Natural killer cell treated with Interleukin-12 subunit alpha and Interleukin-12 subunit beta and Interleukin-15 and Interleukin-18, amount 100 ng/mL, for 72 hours (primary cell): ENCODE measurements around the gene SERTM1. TPM values are rescaled to one million over a fixed set of nuclear protein-coding genes. Genes with fewer than 3 reads are reported as not detected.

Source experiments
- ATAC-seq, 2 donors: fragments of 150-1000 bp; cut with Tn5 transposase in 1 of 2; sonication (Bioruptor Pico), chemical (Tn5 transposase) in 1 of 2; 2 replicates each; pipeline ENCODE4 v1.10.0; 2021
- DNase-seq: peaks from one replicate; pipeline ENCODE4 v3.0.0; 2022; ENCODE audit warnings: low spot score
- H3K27ac Mint-ChIP-seq, 2 donors: 1 replicate in 1 of 2; 2 replicates in 1 of 2; pipeline ENCODE4 v1.8.0; 2022; ENCODE audit warnings: mixed read lengths in 2 of 2, mild to moderate bottlenecking in 1 of 2, moderate library complexity in 1 of 2
- H3K27me3 Mint-ChIP-seq, 2 donors: 1 replicate in 1 of 2; 2 replicates in 1 of 2; pipeline ENCODE4 v1.8.0; 2022; ENCODE audit warnings: mixed read lengths in 2 of 2
- H3K36me3 Mint-ChIP-seq: one replicate; pipeline ENCODE4 v1.8.0; 2022; ENCODE audit warnings: mixed read lengths
- H3K4me1 Mint-ChIP-seq, 2 donors: 1 replicate in 1 of 2; 2 replicates in 1 of 2; pipeline ENCODE4 v1.8.0; 2022; ENCODE audit warnings: low read depth in 2 of 2, mixed read lengths in 2 of 2, mild to moderate bottlenecking in 1 of 2
- H3K4me3 Mint-ChIP-seq: one replicate; pipeline ENCODE4 v1.8.0; 2022; ENCODE audit warnings: mixed read lengths
- H3K9me3 Mint-ChIP-seq: 2 replicates; pipeline ENCODE4 v1.8.0; 2022; ENCODE audit warnings: mixed read lengths
- total RNA-seq, 2 donors: library from RNA; stranded (reverse); gene quantifications; one replicate each; pipeline ENCODE4 v1.2.3, GENCODE V29; 2022

SERTM1 gene
- total RNA-seq, 2 donors from 2014 or later = not detected

- Mint-ChIP-seq H3K36me3 (no peaks in the 10 kb centered on the region), H3K4me1 (no peaks in the 10 kb centered on the region), H3K4me3 (no peak overlapping the region), H3K9me3 (no peaks in the 10 kb centered on the region), H3K27ac (no peak overlapping the region), H3K27me3 (peaks cover 10 to 32% of the 10 kb centered on the region in 2 donors)
- DNase-seq = no peak
- ATAC-seq = no peak
Measured at GRCh38 chr13:36717966-36718545, 44.2 kb downstream of the SERTM1 start.

GRCh38 chr13:36718686-36719085 is 44.9 kb downstream of the SERTM1 start:
- DNase-seq = no peak
- H3K4me1 Mint-ChIP-seq = no peaks in the 10 kb centered on the region
- ATAC-seq = no peak
- no peak overlapping the region for H3K4me3 Mint-ChIP-seq
- H3K36me3 Mint-ChIP-seq = no peaks in the 10 kb centered on the region
- H3K27me3 Mint-ChIP-seq = peaks cover 10 to 32% of the 10 kb centered on the region in 2 donors
- no peak overlapping the region for H3K27ac Mint-ChIP-seq
- H3K9me3 Mint-ChIP-seq = no peaks in the 10 kb centered on the region

- Mint-ChIP-seq H3K9me3 (no peaks in the 10 kb centered on the region), H3K27me3 (peaks cover 8 to 33% of the 10 kb centered on the region in 2 donors), H3K4me1 (no peaks in the 10 kb centered on the region), H3K27ac (no peak overlapping the region), H3K36me3 (no peaks in the 10 kb centered on the region), H3K4me3 (no peak overlapping the region)
- ATAC-seq (no peak), DNase-seq (no peak)
Measured at GRCh38 chr13:36724141-36724540, 50.3 kb downstream of the SERTM1 start.

DNA sequence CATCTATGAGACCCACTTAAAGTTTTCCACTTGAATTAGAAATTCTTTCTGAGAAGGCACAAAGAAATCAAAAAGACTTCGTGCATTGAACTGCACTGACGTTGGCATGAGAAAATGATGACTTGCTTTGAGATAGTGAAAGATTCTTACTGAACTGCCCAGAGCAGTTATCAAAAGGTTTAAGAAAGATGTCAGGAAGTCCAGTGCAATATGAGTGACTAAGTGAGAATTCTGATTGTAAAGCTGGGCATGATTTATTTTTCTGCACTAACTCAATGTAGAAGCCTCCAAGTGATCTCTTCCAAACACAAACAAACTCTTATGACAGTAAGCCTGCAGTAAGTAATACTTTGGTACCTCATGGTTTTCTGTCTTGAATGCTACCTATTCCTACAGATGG is 52.1 kb downstream of the SERTM1 start:
- Mint-ChIP-seq H3K4me1 (no peaks in the 10 kb centered on the region), H3K36me3 (no peaks in the 10 kb centered on the region), H3K27ac (no peak overlapping the region), H3K4me3 (no peak overlapping the region), H3K9me3 (no peaks in the 10 kb centered on the region), H3K27me3 (peaks cover 11 to 28% of the 10 kb centered on the region in 2 donors)
- no peak for ATAC-seq
- DNase-seq = no peak

GRCh38 chr13:36728006-36728405 is 54.2 kb downstream of the SERTM1 start:
- Mint-ChIP-seq H3K9me3 (no peaks in the 10 kb centered on the region), H3K4me3 (no peak overlapping the region), H3K27me3 (peaks cover 11 to 21% of the 10 kb centered on the region in 2 donors), H3K4me1 (no peaks in the 10 kb centered on the region), H3K27ac (no peak overlapping the region), H3K36me3 (no peaks in the 10 kb centered on the region)
- ATAC-seq = no peak
- no peak for DNase-seq

DNA sequence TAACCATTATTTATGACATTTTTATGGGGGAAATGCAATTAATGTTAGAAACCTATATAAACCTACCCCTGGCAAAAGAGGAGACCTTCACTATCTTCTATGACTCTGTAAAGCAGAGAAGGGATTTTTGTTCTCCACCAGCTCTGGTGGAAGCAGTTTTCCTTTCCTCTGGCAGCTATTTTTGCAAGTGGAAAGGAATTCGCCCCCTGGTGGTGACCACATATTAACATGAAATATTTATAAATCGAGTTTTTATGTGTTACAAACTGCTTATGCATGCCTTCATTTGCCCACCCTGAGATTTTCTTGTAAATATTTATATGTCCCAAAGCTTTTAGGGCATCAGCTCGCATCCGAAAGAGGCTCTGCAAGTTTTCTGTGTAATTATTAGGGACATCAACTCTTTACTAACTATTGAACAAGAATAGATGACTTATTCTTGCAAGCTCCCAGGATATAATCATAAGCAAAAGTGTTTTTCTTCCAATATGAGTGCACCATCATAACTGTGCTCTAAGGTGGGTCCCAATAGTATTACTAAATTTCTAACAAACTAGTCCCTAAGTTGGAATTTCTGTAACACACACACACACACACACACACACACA is 62.4 kb downstream of the SERTM1 start:
- DNase-seq = no peak
- no peak for ATAC-seq
- Mint-ChIP-seq H3K36me3 (no peaks in the 10 kb centered on the region), H3K4me1 (no peaks in the 10 kb centered on the region), H3K27ac (no peak overlapping the region), H3K4me3 (no peak overlapping the region), H3K27me3 (peaks cover 0 to 2% of the 10 kb centered on the region in 2 donors), H3K9me3 (no peaks in the 10 kb centered on the region)

DNA sequence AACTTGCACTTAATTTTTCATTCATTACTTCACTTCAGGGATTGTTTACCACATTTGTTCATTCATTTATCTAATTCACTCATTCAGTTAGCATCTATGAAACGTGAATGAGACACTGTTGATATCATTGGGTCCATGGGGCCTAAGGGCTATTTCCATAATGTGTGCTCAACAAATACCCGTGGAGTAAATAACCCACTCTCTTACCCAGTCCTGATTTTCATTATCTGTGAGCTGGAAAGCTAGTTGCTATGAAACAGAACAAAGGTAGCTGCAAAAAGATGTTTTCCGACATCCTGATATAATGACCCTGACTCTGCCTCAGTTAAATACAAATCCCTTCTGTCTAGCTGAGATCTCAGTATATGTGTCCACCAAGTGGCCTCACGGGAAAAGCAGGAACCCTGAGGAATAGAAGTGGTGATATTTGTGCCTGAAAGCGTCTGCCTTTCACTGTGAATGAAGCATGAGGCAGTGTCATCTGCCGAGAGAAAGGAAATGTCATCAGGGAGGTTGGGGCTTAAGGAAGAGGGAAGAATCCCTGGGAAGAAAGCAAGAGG is 63.8 kb downstream of the SERTM1 start:
- Mint-ChIP-seq H3K4me3 (no peak overlapping the region), H3K27ac (no peak overlapping the region)
- no peak for ATAC-seq

GRCh38 chr13:36745436-36745835 is 71.6 kb downstream of the SERTM1 start:
- no peak overlapping the region for H3K4me3 Mint-ChIP-seq
- no peak overlapping the region for H3K27ac Mint-ChIP-seq
- no peak for ATAC-seq
- H3K4me1 Mint-ChIP-seq = no peaks in the 10 kb centered on the region
- H3K36me3 Mint-ChIP-seq = no peaks in the 10 kb centered on the region
- peaks cover 5 to 29% of the 10 kb centered on the region in 2 donors for H3K27me3 Mint-ChIP-seq
- DNase-seq = no peak
- peaks cover 3% of the 10 kb centered on the region for H3K9me3 Mint-ChIP-seq

More for the DNA sequence above, 63.8 kb downstream of the SERTM1 start:
- Mint-ChIP-seq H3K27me3 (peaks cover 4 to 5% of the 10 kb centered on the region in 2 donors), H3K36me3 (no peaks in the 10 kb centered on the region), H3K9me3 (peaks cover 3% of the 10 kb centered on the region), H3K4me1 (no peaks in the 10 kb centered on the region)
- no peak for DNase-seq

DNA sequence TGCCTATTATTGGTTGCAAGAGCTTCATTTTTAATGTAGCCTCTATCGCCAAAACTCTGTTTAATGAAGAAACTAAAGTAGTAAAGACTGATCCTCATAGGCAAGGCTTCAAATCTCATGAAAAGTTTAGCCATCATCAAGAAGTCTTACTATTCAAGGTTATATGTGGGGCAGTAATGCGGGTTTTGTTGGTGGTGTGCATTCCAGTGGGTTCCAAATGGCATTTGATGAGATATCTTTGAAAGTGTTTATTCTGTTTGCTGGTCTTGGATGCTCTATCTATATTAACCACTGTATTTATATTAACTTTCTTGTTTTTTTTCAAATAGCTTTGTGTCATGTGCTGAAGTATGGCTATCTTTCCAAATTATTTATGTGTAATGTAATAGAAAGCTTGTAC is 72.2 kb downstream of the SERTM1 start:
- Mint-ChIP-seq H3K27me3 (peaks cover 5 to 34% of the 10 kb centered on the region in 2 donors), H3K36me3 (no peaks in the 10 kb centered on the region), H3K4me1 (no peaks in the 10 kb centered on the region), H3K27ac (no peak overlapping the region), H3K4me3 (no peak overlapping the region), H3K9me3 (peaks cover 3% of the 10 kb centered on the region)
- no peak for DNase-seq
- ATAC-seq = no peak

Other genes starting within 250 kb of the SERTM1 start
- under 1 TPM in 1 of 2 donors, not detected in 1; 0.70 TPM for gene CCNA1, start 241.5 kb upstream of the SERTM1 start, total RNA-seq
- 10 to 100 TPM in 1 of 2 donors, 1 to 10 TPM in 1; 6.7 to 13.6 TPM for gene RFXAP, start 145.2 kb downstream of the SERTM1 start, total RNA-seq
- gene SMAD9, start 246.2 kb downstream of the SERTM1 start, total RNA-seq = not detected